ENCODE measurements around the gene VWA8. TPM values are rescaled to one million over a fixed set of nuclear protein-coding genes. Genes with fewer than 3 reads are reported as not detected.
A peak's percentile ranks its signal among the peaks of the same experiment; 100 is the strongest.

Gene VWA8
- total RNA-seq, 1 donor, result 21.4 TPM

- DNase-seq (ENCODE audit: insufficient read length, low spot score, missing footprints), result no peak
- H3K4me3 ChIP-seq (ENCODE audit: insufficient read depth, low read length), result no peak overlapping the region
- H3K27me3 ChIP-seq (ENCODE audit: insufficient read depth, low read length), result no peaks in the 10 kb centered on the region
Observed at GRCh38 chr13:41595298-41595697, 365.6 kb downstream of the VWA8 start.

GRCh38 chr13:41590643-41591042, 370.3 kb downstream of the VWA8 start:
- Histone ChIP-seq H3K4me3 (ENCODE audit: insufficient read depth, low read length) (no peak overlapping the region), H3K4me2 (ENCODE audit: insufficient read depth, low read length) (no peak overlapping the region), H3K36me3 (ENCODE audit: insufficient read depth, low read length) (peaks cover 5% of the 10 kb centered on the region), H3K4me1 (ENCODE audit: insufficient read depth, low read length) (peaks cover 17% of the 10 kb centered on the region), H3K27ac (ENCODE audit: low read depth, low read length) (no peak overlapping the region), H3K79me2 (ENCODE audit: insufficient read depth, low read length) (no peaks in the 10 kb centered on the region), H4K20me1 (ENCODE audit: insufficient read depth, low read length) (no peaks in the 10 kb centered on the region), H3K27me3 (ENCODE audit: insufficient read depth, low read length) (no peaks in the 10 kb centered on the region), H3K9me3 (ENCODE audit: low read depth, low read length) (no peaks in the 10 kb centered on the region), H2AFZ (ENCODE audit: low read length) (no peak overlapping the region)
- no peak for DNase-seq (ENCODE audit: insufficient read length, low spot score, missing footprints)
- no peak for TF ChIP-seq CTCF (IDR thresholded peaks at IDR 0.05; ENCODE audit: extremely low read depth, low read depth, low read length)

More at GRCh38 chr13:41595298-41595697, 365.6 kb downstream of the VWA8 start:
- no peaks in the 10 kb centered on the region for H3K9me3 ChIP-seq (ENCODE audit: low read depth, low read length)
- no peak overlapping the region for H2AFZ ChIP-seq (ENCODE audit: low read length)
- no peaks in the 10 kb centered on the region for H4K20me1 ChIP-seq (ENCODE audit: insufficient read depth, low read length)
- peaks cover 13% of the 10 kb centered on the region for H3K4me1 ChIP-seq (ENCODE audit: insufficient read depth, low read length)
- no peaks in the 10 kb centered on the region for H3K36me3 ChIP-seq (ENCODE audit: insufficient read depth, low read length)
- H3K79me2 ChIP-seq (ENCODE audit: insufficient read depth, low read length), result no peaks in the 10 kb centered on the region
- H3K27ac ChIP-seq (ENCODE audit: low read depth, low read length), result no peak overlapping the region
- no peak for TF ChIP-seq CTCF (IDR thresholded peaks at IDR 0.05; ENCODE audit: extremely low read depth, low read depth, low read length)
- no peak overlapping the region for H3K4me2 ChIP-seq (ENCODE audit: insufficient read depth, low read length)

GRCh38 chr13:41590122-41590521, 370.8 kb downstream of the VWA8 start:
- Histone ChIP-seq H3K4me2 (ENCODE audit: insufficient read depth, low read length) (no peak overlapping the region), H3K4me1 (ENCODE audit: insufficient read depth, low read length) (peaks cover 17% of the 10 kb centered on the region), H3K79me2 (ENCODE audit: insufficient read depth, low read length) (no peaks in the 10 kb centered on the region), H3K27me3 (ENCODE audit: insufficient read depth, low read length) (no peaks in the 10 kb centered on the region), H2AFZ (ENCODE audit: low read length) (no peak overlapping the region), H3K9me3 (ENCODE audit: low read depth, low read length) (no peaks in the 10 kb centered on the region), H3K36me3 (ENCODE audit: insufficient read depth, low read length) (peaks cover 5% of the 10 kb centered on the region), H4K20me1 (ENCODE audit: insufficient read depth, low read length) (no peaks in the 10 kb centered on the region), H3K27ac (ENCODE audit: low read depth, low read length) (no peak overlapping the region), H3K4me3 (ENCODE audit: insufficient read depth, low read length) (no peak overlapping the region)
- DNase-seq (ENCODE audit: insufficient read length, low spot score, missing footprints), result no peak
- TF ChIP-seq CTCF (IDR thresholded peaks at IDR 0.05; ENCODE audit: extremely low read depth, low read depth, low read length), result no peak

GRCh38 chr13:41589434-41589833, 371.5 kb downstream of the VWA8 start:
- peaks cover 5% of the 10 kb centered on the region for H3K36me3 ChIP-seq (ENCODE audit: insufficient read depth, low read length)
- peaks cover 17% of the 10 kb centered on the region for H3K4me1 ChIP-seq (ENCODE audit: insufficient read depth, low read length)
- DNase-seq (ENCODE audit: insufficient read length, low spot score, missing footprints), result no peak
- no peak overlapping the region for H2AFZ ChIP-seq (ENCODE audit: low read length)
- no peaks in the 10 kb centered on the region for H3K9me3 ChIP-seq (ENCODE audit: low read depth, low read length)
- peak overlapping the region; percentile 29 for H3K27ac ChIP-seq (ENCODE audit: low read depth, low read length)
- no peak overlapping the region for H3K4me3 ChIP-seq (ENCODE audit: insufficient read depth, low read length)
- H3K79me2 ChIP-seq (ENCODE audit: insufficient read depth, low read length), result no peaks in the 10 kb centered on the region
- H3K27me3 ChIP-seq (ENCODE audit: insufficient read depth, low read length), result no peaks in the 10 kb centered on the region
- H4K20me1 ChIP-seq (ENCODE audit: insufficient read depth, low read length), result no peaks in the 10 kb centered on the region
- TF ChIP-seq CTCF (IDR thresholded peaks at IDR 0.05; ENCODE audit: extremely low read depth, low read depth, low read length), result no peak
- H3K4me2 ChIP-seq (ENCODE audit: insufficient read depth, low read length), result no peak overlapping the region
